ENCODE data around the gene CEACAM6.
"Not testable (repeated sequence)": the region's sequence is repeated elsewhere in the genome, so short reads cannot be mapped to it uniquely, and the experiment has no call there.

CEACAM6 gene

DNA sequence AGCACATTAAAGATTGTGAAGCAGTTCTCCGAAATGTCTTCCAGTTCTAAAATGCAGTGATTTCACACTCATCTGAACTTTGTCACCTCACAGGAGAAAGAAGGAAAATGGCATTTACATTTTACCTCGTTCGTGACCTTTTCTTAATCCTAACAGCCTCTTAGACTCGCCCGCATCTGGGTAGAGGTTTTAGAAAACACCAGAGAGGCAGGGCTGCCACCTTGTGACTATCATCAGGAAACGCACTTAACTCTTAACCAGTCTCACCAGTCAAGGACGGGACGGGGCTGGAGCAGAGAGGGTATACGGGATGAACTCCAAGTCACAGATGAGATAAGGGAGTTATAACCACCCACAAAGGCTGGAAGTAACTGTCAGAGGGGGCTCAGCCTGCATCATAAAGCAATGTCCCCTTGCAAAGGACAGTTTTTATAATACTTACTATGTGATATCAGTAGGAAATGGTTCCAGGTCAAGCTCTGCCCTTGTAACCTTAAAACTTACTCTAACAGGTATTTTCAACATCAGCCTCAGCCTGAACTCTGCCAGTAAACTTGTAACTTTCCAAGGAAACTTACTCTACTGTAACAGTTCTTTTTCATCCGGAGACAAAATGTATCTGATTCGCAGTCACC is 8.6 kb upstream of the CEACAM6 start:
- no peak for DNase-seq
- Histone ChIP-seq H3K4ac (ENCODE audit: low read depth in 1 of 2, low read length in 2 of 2) (no peak overlapping the region), H3K79me1 (replicated peaks; ENCODE audit: low read length, poor library complexity, severe bottlenecking) (no peaks in the 10 kb centered on the region), H3K27me3 (ENCODE audit: control insufficient read depth in 1 of 2, insufficient read depth in 1 of 2, low read length in 2 of 2) (peaks cover 35 to 53% of the 10 kb centered on the region in 2 experiments), H3K4me3 (ENCODE audit: insufficient read depth in 1 of 2, low read depth in 1 of 2, low read length in 2 of 2) (no peak overlapping the region), H3K36me3 (ENCODE audit: control insufficient read depth in 1 of 2, insufficient read depth in 2 of 2, low read depth in 1 of 2, low read length in 2 of 2) (no peaks in the 10 kb centered on the region), H2BK120ac (ENCODE audit: low read depth, low read length) (no peak overlapping the region), H4K91ac (ENCODE audit: low read length) (no peak overlapping the region), H2AFZ (ENCODE audit: low read depth, low read length) (no peak overlapping the region), H3K4me1 (ENCODE audit: control insufficient read depth, insufficient read depth, low read depth, low read length) (no peaks in the 10 kb centered on the region), H2AK5ac (ENCODE audit: low read length, severe bottlenecking) (no peak overlapping the region), H3K9ac (ENCODE audit: low read length) (no peak overlapping the region), H3K27ac (ENCODE audit: low read length, poor library complexity, severe bottlenecking) (no peak overlapping the region), H2BK15ac (ENCODE audit: low read depth, poor library complexity, severe bottlenecking) (no peak overlapping the region), H4K8ac (ENCODE audit: low read length) (no peak overlapping the region), H2BK5ac (ENCODE audit: low read depth, low read length, poor library complexity, severe bottlenecking) (no peak overlapping the region), H3K23ac (ENCODE audit: low read length in 2 of 2) (no peak overlapping the region), H2BK12ac (ENCODE audit: low read length in 2 of 2) (no peak overlapping the region), H3K18ac (ENCODE audit: low read depth in 1 of 2, low read length in 2 of 2) (no peak overlapping the region), H3K9me3 (ENCODE audit: control insufficient read depth, low read length) (no peaks in the 10 kb centered on the region), H3K14ac (ENCODE audit: low read length in 2 of 2) (no peak overlapping the region), H3K4me2 (ENCODE audit: low read length, poor library complexity, severe bottlenecking) (no peak overlapping the region)
- WGBS: 47% methylated on average over 10 of the region's 11 CpGs

- Histone ChIP-seq H2BK5ac (ENCODE audit: low read depth, low read length, poor library complexity, severe bottlenecking) (no peak overlapping the region), H3K23ac (ENCODE audit: low read length in 2 of 2) (no peak overlapping the region), H3K18ac (ENCODE audit: low read depth in 1 of 2, low read length in 2 of 2) (no peak overlapping the region), H3K4me3 (ENCODE audit: insufficient read depth in 1 of 2, low read depth in 1 of 2, low read length in 2 of 2) (no peak overlapping the region), H3K36me3 (ENCODE audit: control insufficient read depth in 1 of 2, insufficient read depth in 2 of 2, low read depth in 1 of 2, low read length in 2 of 2) (no peaks in the 10 kb centered on the region), H3K4ac (ENCODE audit: low read depth in 1 of 2, low read length in 2 of 2) (no peak overlapping the region), H4K91ac (ENCODE audit: low read length) (no peak overlapping the region), H3K27me3 (ENCODE audit: control insufficient read depth in 1 of 2, insufficient read depth in 1 of 2, low read length in 2 of 2) (peaks cover 45 to 66% of the 10 kb centered on the region in 2 experiments), H3K27ac (ENCODE audit: low read length, poor library complexity, severe bottlenecking) (no peak overlapping the region), H3K79me1 (replicated peaks; ENCODE audit: low read length, poor library complexity, severe bottlenecking) (no peaks in the 10 kb centered on the region), H3K9me3 (ENCODE audit: control insufficient read depth, low read length) (no peaks in the 10 kb centered on the region), H2BK15ac (ENCODE audit: low read depth, poor library complexity, severe bottlenecking) (no peak overlapping the region), H3K4me2 (ENCODE audit: low read length, poor library complexity, severe bottlenecking) (no peak overlapping the region), H3K4me1 (ENCODE audit: control insufficient read depth, insufficient read depth, low read depth, low read length) (no peaks in the 10 kb centered on the region), H2BK120ac (ENCODE audit: low read depth, low read length) (no peak overlapping the region), H3K14ac (ENCODE audit: low read length in 2 of 2) (no peak overlapping the region), H2AFZ (ENCODE audit: low read depth, low read length) (no peak overlapping the region), H3K9ac (ENCODE audit: low read length) (no peak overlapping the region), H2BK12ac (ENCODE audit: low read length in 2 of 2) (no peak overlapping the region), H2AK5ac (ENCODE audit: low read length, severe bottlenecking) (no peak overlapping the region), H4K8ac (ENCODE audit: low read length) (no peak overlapping the region)
- 71% methylated on average over 3 of the region's 3 CpGs for WGBS
- DNase-seq: no peak
Measured at GRCh38 chr19:41748012-41748411, 7.3 kb upstream of the CEACAM6 start.

DNA sequence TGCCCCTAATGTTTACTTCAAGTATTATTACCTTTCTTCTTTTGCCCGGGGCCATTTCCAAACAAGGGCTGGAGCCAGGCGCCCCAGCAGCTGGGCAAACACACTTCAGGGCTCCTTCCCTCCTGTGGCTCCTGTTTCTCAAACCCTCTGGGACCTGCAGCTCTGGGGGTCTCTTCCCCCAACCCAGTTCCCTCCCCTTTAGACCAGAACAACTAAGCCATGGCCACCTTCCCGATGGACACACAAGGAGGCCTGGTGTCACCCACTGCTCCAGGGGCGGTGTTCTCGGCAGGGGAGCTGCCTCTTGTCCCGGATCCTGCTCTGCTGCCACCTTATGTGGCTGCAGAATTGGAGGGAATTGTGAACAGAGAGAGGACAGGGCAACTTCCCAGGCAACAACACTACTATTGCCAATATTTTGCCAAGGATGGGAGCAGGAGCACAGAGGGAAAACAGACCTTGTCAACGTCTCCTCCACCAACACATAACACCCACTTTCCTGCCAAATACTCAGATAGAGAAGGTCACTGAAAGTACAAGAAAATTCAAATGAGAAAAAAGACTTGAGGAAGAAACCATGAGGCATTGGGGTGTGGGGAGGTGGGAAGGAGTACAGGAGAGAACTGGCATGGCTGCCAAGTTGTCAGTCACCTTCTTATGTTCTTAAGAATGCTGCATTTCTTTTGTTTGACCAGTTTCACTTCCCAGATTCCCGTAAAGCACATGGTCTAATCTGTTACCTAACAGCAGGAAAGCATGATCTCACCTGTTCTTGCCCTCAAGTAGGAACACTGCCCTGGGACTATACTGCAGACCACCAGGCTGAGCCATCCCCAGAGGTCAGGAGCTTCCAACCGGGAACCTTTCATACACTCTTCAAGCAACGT is 4.8 kb upstream of the CEACAM6 start:
- not testable (repeated sequence) for H2BK5ac ChIP-seq (ENCODE audit: low read depth, low read length, poor library complexity, severe bottlenecking); H2BK12ac ChIP-seq (ENCODE audit: low read length in 2 of 2); H3K23ac ChIP-seq (ENCODE audit: low read length in 2 of 2); H4K8ac ChIP-seq (ENCODE audit: low read length); H3K4me2 ChIP-seq (ENCODE audit: low read length, poor library complexity, severe bottlenecking); H2BK15ac ChIP-seq (ENCODE audit: low read depth, poor library complexity, severe bottlenecking); H3K18ac ChIP-seq (ENCODE audit: low read depth in 1 of 2, low read length in 2 of 2); H3K4ac ChIP-seq (ENCODE audit: low read depth in 1 of 2, low read length in 2 of 2); H3K36me3 ChIP-seq (ENCODE audit: control insufficient read depth in 1 of 2, insufficient read depth in 2 of 2, low read depth in 1 of 2, low read length in 2 of 2); H3K27ac ChIP-seq (ENCODE audit: low read length, poor library complexity, severe bottlenecking); H3K79me1 ChIP-seq (replicated peaks; ENCODE audit: low read length, poor library complexity, severe bottlenecking); H3K4me3 ChIP-seq (ENCODE audit: insufficient read depth in 1 of 2, low read depth in 1 of 2, low read length in 2 of 2); H3K14ac ChIP-seq (ENCODE audit: low read length in 2 of 2); H2BK120ac ChIP-seq (ENCODE audit: low read depth, low read length); H2AFZ ChIP-seq (ENCODE audit: low read depth, low read length); H3K9me3 ChIP-seq (ENCODE audit: control insufficient read depth, low read length); H2AK5ac ChIP-seq (ENCODE audit: low read length, severe bottlenecking); H3K9ac ChIP-seq (ENCODE audit: low read length); DNase-seq; H4K91ac ChIP-seq (ENCODE audit: low read length); H3K4me1 ChIP-seq (ENCODE audit: control insufficient read depth, insufficient read depth, low read depth, low read length)
- WGBS: 58% methylated on average over 3 of the region's 10 CpGs
- peaks cover 37 to 67% of the 10 kb centered on the region in 2 experiments for H3K27me3 ChIP-seq (ENCODE audit: control insufficient read depth in 1 of 2, insufficient read depth in 1 of 2, low read length in 2 of 2)

DNA sequence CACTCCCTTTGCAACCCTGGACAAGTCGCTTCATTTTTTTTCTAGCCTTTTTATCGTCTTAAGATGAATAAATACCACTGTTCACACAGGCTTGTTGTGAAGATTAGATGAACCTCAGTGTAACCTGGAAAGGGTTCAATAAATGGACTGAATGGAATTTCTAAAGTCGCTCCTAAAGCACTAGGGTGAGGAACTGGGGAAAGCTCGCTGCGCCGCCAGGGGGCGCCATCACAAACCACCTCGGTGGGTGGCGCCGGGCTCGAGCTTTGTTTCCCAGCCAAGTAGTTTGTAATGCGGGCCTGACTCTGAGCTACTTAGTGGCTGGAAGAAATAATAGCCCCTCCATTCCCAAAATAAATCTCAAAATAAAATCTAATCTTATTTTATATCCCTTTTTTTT is 2.2 kb upstream of the CEACAM6 start:
- Histone ChIP-seq H3K27me3 (ENCODE audit: control insufficient read depth in 1 of 2, insufficient read depth in 1 of 2, low read length in 2 of 2) (peaks cover 21 to 59% of the 10 kb centered on the region in 2 experiments), H3K79me1 (replicated peaks; ENCODE audit: low read length, poor library complexity, severe bottlenecking) (no peaks in the 10 kb centered on the region), H3K14ac (ENCODE audit: low read length in 2 of 2) (no peak overlapping the region), H2AK5ac (ENCODE audit: low read length, severe bottlenecking) (no peak overlapping the region), H2BK12ac (ENCODE audit: low read length in 2 of 2) (no peak overlapping the region), H3K4me2 (ENCODE audit: low read length, poor library complexity, severe bottlenecking) (no peak overlapping the region), H2BK5ac (ENCODE audit: low read depth, low read length, poor library complexity, severe bottlenecking) (no peak overlapping the region), H2AFZ (ENCODE audit: low read depth, low read length) (no peak overlapping the region), H3K36me3 (ENCODE audit: control insufficient read depth in 1 of 2, insufficient read depth in 2 of 2, low read depth in 1 of 2, low read length in 2 of 2) (no peaks in the 10 kb centered on the region), H2BK15ac (ENCODE audit: low read depth, poor library complexity, severe bottlenecking) (no peak overlapping the region), H3K4me1 (ENCODE audit: control insufficient read depth, insufficient read depth, low read depth, low read length) (no peaks in the 10 kb centered on the region), H4K8ac (ENCODE audit: low read length) (no peak overlapping the region), H3K4ac (ENCODE audit: low read depth in 1 of 2, low read length in 2 of 2) (no peak overlapping the region), H4K91ac (ENCODE audit: low read length) (no peak overlapping the region), H3K4me3 (ENCODE audit: insufficient read depth in 1 of 2, low read depth in 1 of 2, low read length in 2 of 2) (no peak overlapping the region), H3K9me3 (ENCODE audit: control insufficient read depth, low read length) (no peaks in the 10 kb centered on the region), H3K9ac (ENCODE audit: low read length) (no peak overlapping the region), H2BK120ac (ENCODE audit: low read depth, low read length) (no peak overlapping the region), H3K18ac (ENCODE audit: low read depth in 1 of 2, low read length in 2 of 2) (no peak overlapping the region), H3K23ac (ENCODE audit: low read length in 2 of 2) (no peak overlapping the region), H3K27ac (ENCODE audit: low read length, poor library complexity, severe bottlenecking) (no peak overlapping the region)
- WGBS: 42% methylated on average over 9 of the region's 12 CpGs
- DNase-seq: no peak
